ENCODE measurements around the gene DEPDC1B.
"Not testable (repeated sequence)": the region's sequence is repeated elsewhere in the genome, so short reads cannot be mapped to it uniquely, and the experiment has no call there.

Gene DEPDC1B

DNA sequence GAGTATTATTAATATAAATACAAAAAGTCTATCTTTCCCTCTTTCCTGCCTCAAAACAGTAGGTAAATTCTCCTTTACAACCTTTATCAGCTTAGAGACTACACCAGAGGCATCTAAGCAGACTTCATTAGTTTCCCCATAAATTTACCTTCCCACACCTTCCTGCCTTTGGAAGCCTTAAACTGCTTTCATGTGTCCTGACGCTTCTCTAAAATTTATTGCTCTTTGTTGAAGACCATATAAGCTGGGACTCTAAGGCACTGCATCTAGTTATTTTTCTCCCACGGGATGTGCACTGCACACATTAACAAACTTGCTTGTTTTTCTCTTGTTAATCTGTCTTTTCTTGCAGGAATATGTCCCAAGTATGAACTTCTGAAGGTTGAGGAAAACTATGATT is 51.8 kb downstream of the DEPDC1B start:
- DNase-seq (ENCODE audit: low read depth): no peak

- DNase-seq (ENCODE audit: low read depth): no peak
Measured at GRCh38 chr5:60640901-60641300, 59.1 kb downstream of the DEPDC1B start.

DNA sequence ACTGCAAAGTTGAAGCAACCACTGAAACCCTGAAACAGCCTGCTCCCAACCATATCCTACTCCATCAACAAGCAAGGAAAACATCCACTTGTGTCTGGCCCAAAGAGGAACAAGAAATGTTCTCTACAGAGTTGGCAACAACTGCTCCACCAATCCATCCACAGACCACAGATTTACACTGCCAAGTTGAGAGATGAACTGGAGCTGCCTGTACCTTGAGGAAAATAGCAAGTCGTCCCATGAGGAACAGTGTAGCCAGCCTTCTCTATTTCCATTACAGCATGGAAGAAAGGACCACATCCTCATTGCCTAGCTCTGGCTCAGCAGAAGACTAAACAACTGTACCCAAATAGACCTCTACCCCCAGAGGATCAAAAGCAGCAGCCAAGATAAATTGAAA is 60.4 kb downstream of the DEPDC1B start:
- DNase-seq (ENCODE audit: low read depth): no peak

- DNase-seq (ENCODE audit: low read depth): no peak
Measured at GRCh38 chr5:60638300-60638699, 61.7 kb downstream of the DEPDC1B start.

DNA sequence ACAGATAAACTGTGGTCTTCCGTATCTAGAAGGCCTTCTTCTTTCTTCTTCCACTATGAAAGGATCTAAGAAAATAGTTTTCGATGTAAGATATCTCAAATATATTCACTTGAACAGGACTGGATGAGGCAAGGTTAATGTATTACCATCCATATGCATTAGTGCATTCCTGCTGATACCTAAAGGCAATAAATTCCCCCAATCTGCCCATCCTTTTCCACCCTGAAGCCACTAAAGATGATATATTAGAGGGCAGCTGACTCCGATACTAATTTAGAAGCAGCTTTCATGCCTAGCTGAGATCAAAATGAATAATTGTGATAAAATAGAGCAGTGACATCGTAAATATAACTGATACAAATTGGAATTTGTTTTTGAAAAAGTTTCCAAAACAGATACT is 63.3 kb downstream of the DEPDC1B start:
- no peak for DNase-seq (ENCODE audit: low read depth)

GRCh38 chr5:60636001-60636400 is 64.0 kb downstream of the DEPDC1B start:
- no peak for DNase-seq (ENCODE audit: low read depth)

- no peak for DNase-seq (ENCODE audit: low read depth)
Measured at GRCh38 chr5:60634051-60634450, 65.9 kb downstream of the DEPDC1B start.

DNA sequence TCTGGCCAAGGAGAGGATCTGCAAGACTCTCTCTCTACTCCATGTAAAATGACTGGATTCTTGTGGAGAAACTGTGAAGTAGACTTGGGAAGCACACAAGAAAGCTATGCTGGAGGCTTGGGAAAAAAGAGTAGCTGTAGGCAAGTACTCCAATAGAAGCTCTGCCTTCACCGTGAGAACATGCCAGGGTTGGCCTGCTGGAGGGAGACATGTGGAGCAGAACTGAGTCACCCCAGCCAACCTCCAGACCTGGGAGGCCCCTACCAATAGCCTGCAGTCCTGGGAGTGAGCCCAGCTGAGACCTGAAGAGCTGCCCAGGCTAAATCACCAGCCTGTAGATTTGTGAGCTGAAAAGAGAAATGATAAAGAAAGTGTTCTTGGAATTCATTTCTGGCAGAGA is 66.6 kb downstream of the DEPDC1B start:
- no peak for DNase-seq (ENCODE audit: low read depth)

- no peak for DNase-seq (ENCODE audit: low read depth)
Measured at GRCh38 chr5:60632153-60632552, 67.8 kb downstream of the DEPDC1B start.

- no peak for DNase-seq (ENCODE audit: low read depth)
Measured at GRCh38 chr5:60630836-60631235, 69.1 kb downstream of the DEPDC1B start.

DNA sequence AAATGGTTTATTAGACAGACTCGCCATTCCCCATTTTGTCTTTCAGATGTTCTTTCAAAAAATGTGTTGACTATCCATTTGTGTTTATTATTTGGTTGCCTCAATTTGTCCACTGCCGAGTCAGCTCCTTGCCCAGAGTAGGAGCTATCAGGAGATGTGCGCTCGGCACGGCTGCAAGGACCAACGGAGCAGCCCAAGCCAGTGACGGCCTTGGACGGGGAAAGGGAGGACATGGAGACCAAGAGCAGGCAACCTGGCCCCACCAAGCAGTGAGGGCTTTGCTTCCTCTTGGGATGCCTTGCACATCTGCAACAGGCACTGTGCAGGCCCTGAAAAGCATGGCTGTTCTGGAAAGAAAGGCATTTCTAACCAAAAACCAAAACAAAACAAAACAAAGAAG is 69.8 kb downstream of the DEPDC1B start:
- DNase-seq (ENCODE audit: low read depth): no peak

GRCh38 chr5:60624875-60625274 is 75.1 kb downstream of the DEPDC1B start:
- DNase-seq (ENCODE audit: low read depth): not testable (repeated sequence)

DNA sequence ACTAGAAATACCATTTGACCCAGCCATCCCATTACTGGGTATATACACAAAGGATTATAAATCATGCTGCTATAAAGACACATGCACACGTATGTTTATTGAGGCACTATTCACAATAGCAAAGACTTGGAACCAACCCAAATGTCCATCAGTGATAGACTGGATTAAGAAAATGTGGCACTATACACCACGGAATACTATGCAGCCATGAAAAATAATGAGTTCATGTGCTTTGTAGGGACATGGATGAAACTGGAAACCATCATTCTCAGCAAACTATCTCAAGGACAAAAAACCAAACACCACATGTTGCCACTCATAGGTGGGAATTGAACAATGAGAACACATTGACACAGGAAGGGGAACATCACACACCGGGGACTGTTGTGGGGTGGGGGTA is 79.2 kb downstream of the DEPDC1B start:
- DNase-seq (ENCODE audit: low read depth): not testable (repeated sequence)

DNA sequence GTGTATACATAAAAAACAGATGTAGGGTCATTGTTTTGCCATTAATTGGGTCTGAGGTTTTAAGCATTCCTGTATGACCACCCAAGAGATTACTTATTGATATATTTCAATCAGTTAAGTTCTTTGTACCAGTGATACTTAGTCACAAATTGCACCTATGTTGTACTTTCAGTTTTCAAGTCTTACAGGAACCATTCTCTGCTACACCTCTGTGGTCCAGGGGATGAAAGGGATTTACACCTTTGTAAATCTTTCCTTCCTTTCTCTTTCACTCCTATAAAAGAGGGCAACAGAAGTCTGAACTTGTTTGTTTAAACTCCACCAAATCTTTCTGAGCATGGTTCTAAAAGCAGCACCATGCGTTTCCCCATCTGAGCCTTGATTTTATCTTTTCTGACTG is 86.1 kb downstream of the DEPDC1B start:
- no peak for DNase-seq (ENCODE audit: low read depth)

DNA sequence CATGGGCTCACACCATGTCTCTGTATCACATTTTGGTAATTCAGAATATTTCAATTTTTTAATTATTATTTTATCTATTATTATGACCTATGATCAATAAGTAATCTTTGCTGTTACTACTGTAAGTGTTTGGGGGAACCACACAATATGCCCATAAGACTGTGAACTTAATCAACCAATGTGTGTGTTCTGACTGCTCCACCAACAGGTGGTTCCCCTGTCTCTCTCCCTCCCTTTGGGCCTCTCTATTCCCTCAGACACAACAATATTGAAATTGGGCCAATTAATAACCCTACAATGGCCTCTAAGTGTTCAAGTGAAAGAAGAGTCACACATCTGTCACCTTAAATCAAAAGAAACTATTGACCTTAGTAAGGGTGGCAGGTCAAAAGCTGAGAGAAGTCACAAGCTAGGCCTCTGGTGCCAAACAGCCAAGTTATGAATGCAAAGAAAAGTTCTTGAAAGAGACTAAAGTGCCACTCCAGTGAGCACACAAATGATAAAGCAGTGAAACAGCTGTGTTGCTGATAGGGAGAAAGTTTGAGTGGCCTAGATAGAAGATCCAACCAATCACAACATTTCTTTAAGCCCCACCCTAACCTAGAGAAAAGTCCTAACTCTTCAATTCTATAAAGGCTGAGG is 88.7 kb downstream of the DEPDC1B start:
- no peak for DNase-seq (ENCODE audit: low read depth)

DNA sequence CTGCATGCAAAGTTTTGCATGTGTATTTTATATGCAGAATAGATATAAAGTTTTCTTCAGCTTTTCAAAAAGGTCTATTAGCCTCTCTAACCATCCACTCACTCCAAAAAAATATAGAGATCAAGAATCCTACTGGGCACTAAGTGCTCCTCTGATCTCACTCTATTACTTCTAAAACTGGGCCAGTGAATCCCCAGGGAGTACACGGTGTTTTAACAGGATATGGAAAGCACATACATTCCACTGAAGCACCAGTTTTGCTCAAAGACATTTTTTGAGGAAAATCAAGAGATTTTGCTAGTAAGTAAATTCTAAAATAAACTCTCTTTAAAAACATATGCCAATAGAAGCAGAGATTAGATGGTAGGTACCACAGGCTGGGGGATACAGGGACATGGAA is 95.2 kb downstream of the DEPDC1B start:
- DNase-seq (ENCODE audit: low read depth): no peak

GRCh38 chr5:60598424-60598823 is 101.5 kb downstream of the DEPDC1B start:
- DNase-seq (ENCODE audit: low read depth): no peak

GRCh38 chr5:60597572-60598320 is 102.2 kb downstream of the DEPDC1B start:
- no peak for DNase-seq (ENCODE audit: low read depth)

DNA sequence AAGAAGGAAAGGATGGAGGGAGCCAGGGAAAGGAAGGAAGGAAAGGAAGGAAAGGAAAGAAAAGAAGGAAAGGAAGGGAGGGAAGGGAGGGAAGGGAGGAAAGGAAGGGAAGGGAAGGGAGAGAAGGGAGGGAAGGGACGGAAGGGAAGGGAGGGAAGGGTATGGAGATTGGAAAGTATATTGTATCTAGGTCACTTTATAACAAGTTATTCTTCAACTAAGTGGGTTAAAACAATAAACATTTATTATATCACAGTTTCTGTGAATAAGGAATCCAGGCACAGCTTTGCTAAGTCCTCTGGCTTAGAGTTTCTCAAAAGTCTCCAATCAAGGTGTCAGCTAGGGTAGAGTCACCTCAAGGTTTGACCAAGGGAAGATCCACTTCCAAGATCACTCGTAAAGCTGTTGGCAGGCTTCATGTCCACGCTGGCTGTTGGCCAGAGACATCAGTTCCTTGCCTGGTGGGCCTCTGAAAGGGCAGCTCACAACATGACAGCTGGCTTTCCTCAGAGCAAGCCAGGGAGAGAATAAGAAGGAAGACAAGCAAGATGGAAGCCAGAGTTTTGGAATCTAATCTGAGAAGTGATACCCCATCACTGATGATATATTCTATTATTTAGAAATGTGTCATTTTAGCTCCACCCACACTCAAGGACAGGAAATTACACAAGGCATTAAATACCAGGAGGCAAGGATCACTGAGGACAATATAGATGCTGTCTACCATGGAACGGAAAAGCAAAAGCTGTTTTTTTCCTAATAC is 105.1 kb downstream of the DEPDC1B start:
- DNase-seq (ENCODE audit: low read depth): no peak

DNA sequence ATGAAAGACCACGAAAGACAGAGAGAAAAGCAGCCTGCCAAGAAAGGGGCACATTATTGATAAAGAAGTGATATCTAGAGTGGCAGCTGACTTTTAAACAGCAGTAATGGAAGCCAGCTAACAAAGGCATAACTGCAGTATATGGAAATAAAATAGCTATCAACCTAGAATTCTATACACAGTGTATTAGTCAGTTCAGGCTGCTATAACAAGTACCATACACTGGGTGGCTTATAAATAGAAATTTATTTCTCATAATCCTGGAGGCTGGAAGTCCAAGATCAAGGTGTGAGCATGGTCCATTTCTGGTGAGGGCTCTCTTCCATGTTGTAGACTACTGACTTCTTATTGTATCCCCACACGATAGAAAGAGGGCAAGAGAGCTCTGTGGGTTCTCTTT is 109.8 kb downstream of the DEPDC1B start:
- DNase-seq (ENCODE audit: low read depth): no peak

DNA sequence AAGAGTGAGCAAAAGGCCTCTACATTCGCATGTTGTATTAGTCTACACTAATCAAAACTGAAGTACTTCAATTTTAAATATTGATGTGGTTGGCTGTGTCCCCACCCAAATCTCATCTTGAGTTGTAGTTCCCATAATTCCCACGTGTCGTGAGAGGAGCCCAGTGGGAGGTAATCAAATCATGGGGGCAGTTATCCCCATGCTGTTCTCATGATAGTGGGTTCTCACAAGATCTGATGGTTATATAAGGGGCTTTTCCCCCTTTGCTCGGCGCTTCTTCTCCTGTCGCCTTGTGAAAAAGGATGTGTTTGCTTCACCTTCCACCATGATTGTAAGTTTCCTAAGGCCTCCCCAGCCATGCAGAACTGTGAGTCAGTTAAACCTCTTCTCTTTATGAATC is 112.7 kb downstream of the DEPDC1B start:
- DNase-seq (ENCODE audit: low read depth): not testable (repeated sequence)

- DNase-seq (ENCODE audit: low read depth): no peak
Measured at GRCh38 chr5:60586307-60586901, 113.6 kb downstream of the DEPDC1B start.

- DNase-seq (ENCODE audit: low read depth): no peak
Measured at GRCh38 chr5:60585618-60586017, 114.3 kb downstream of the DEPDC1B start.
